Middle frontal gyrus (tissue), 1 donor: Measurements from ENCODE around the gene NUTF2.

Source experiments
- DNase-seq: peaks from one replicate; pipeline ENCODE4 v3.0.0-alpha.2; 2015; ENCODE audit warnings: low spot score; ENCODE audit errors: extremely low spot score

The NUTF2 gene

GRCh38 chr16:67846320-67847063, at the start of gene NUTF2:
Gene NUTF2 (plus strand): TSS chr16:67846933. CDS start chr16:67865131, 18,198 bp downstream.
- DNase-seq = peak; percentile 91

GRCh38 chr16:67800338-67800926, 46.3 kb upstream of the NUTF2 start:
- no peak for DNase-seq

- no peak for DNase-seq
Observed at GRCh38 chr16:67801241-67801640, 45.5 kb upstream of the NUTF2 start.

- DNase-seq = no peak
Observed at GRCh38 chr16:67801883-67802282, 44.9 kb upstream of the NUTF2 start.

GRCh38 chr16:67803894-67804293, 42.8 kb upstream of the NUTF2 start:
- DNase-seq = no peak

GRCh38 chr16:67804853-67805542, 41.7 kb upstream of the NUTF2 start:
- DNase-seq = no peak

GRCh38 chr16:67805718-67806427, 40.9 kb upstream of the NUTF2 start:
- no peak for DNase-seq

- DNase-seq = peak; percentile 97
Observed at GRCh38 chr16:67806428-67807147, 40.1 kb upstream of the NUTF2 start, which contains the start of the genes RANBP10 and TSNAXIP1. Gene RANBP10 (minus strand): TSS chr16:67806560. CDS start chr16:67806536, 24 bp downstream. Gene TSNAXIP1 (plus strand): TSS chr16:67806889. CDS start chr16:67807150, 261 bp downstream.

GRCh38 chr16:67807148-67807682, 39.5 kb upstream of the NUTF2 start:
- no peak for DNase-seq

- no peak for DNase-seq
Observed at GRCh38 chr16:67811899-67812298, 34.8 kb upstream of the NUTF2 start.

- DNase-seq = no peak
Observed at GRCh38 chr16:67814567-67814966, 32.2 kb upstream of the NUTF2 start.

- DNase-seq = no peak
Observed at GRCh38 chr16:67820608-67821259, 26.0 kb upstream of the NUTF2 start.

- no peak for DNase-seq
Observed at GRCh38 chr16:67822511-67822910, 24.2 kb upstream of the NUTF2 start.

GRCh38 chr16:67825119-67825518, 21.6 kb upstream of the NUTF2 start:
- no peak for DNase-seq

GRCh38 chr16:67825906-67826305, 20.8 kb upstream of the NUTF2 start:
- no peak for DNase-seq

- no peak for DNase-seq
Observed at GRCh38 chr16:67828651-67829050, 18.1 kb upstream of the NUTF2 start.

- no peak for DNase-seq
Observed at GRCh38 chr16:67833030-67833414, 13.7 kb upstream of the NUTF2 start.

GRCh38 chr16:67833415-67834241, 13.1 kb upstream of the NUTF2 start:
- peak; percentile 94 for DNase-seq

GRCh38 chr16:67834242-67834614, 12.5 kb upstream of the NUTF2 start:
- no peak for DNase-seq
